ENCODE measurements around the gene ZNF783. TPM values are rescaled to one million over a fixed set of nuclear protein-coding genes. Genes with fewer than 3 reads are reported as not detected.

ZNF783 gene
- polyA plus RNA-seq, 2 of the 4 experiments (the other 2 are of a cell fraction): 7.4 to 8.0 TPM

DNA sequence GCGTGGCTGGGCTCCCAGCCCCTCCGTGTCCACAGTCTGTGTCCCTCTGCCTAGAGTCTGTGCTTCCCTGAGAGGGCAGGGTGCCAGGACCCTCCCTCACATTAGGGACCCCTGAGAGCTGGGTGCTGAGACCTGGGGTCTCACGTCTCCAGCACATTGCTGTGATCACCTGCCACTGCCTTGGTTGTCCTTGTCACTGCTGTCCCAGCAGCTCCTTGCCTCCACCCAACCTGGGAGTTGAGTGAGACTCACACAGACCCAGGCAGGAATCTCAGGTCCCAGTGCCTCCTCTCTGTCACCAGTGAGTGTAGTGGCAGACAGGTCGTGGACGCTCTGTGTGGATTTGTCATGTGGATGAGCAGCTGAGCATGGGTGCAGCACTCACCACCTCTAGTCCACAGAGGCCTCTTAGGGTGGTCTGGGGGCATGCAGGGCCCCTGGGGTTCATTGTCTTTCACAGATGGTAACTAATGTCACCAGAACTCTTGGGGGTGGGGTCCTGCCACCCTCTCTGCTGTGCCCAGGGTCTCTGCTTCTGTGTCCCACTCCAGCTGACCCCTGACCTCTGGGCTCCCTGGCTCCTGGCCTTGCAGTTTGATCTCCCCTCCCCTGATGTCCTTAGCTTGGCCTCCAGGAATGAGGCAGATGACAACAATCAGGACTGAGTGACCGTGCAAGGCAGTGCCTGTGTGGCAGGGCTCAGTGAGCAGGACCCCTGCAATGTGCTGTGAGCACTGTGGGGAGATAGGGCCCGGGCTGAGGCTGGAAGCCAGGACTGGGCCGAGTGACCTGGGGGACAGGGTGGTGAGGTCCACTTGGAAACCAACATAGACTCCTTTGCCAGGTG is 18.9 kb downstream of the ZNF783 start:
- no peak for FAIRE-seq

DNA sequence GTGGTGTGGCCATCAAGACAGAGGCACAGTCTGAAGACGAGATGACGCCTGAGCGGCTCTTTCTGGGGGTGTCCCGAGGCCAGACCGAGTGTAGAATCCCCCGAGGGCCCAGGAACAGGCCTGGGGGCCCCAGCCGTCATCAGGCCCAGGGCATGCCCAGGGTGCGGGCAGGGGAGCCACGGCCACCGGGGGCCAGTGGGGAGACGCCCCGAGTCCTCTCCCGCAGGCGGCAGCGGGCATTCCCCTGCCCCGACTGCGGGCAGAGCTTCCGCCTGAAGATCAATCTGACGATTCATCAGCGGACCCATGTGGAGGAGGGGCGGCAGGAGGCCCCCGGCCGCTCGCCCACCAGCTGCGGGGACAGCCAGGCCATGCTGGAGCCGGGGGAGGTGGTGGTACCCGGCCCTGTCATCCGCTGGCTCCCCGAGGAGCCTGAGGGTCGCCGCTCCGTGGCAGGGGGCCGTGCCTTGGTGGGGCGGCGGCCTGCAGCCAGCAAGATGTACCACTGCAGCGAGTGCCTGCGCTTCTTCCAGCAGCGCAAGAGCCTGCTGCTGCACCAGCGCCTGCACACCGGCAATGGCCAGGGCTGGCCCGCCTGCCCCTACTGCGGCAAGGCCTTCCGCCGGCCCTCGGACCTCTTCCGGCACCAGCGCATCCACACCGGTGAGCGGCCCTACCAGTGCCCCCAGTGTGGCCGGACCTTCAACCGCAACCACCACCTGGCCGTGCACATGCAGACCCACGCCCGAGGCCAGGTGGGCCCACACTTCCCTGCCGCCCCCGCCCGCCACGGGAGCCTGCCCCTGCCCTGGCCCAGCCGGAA is 19.7 kb downstream of the ZNF783 start:
- Histone ChIP-seq H3K4me1 (no peaks in the 10 kb centered on the region), H3K27ac (no peak overlapping the region), H3K4me2 (no peak overlapping the region), H3K9me3 (no peaks in the 10 kb centered on the region), H3K4me3 (no peak overlapping the region)
- ATAC-seq: no peak
- DNase-seq (ENCODE audit: low read depth in 1 of 2, low spot score in 1 of 2): no peak
- POLR2A ChIA-PET: no interaction called here
- 89% methylated on average over 35 of the region's 59 CpGs for WGBS (ENCODE audit: missing lambda C conversion rate)
- CTCF ChIA-PET: interaction anchor here (4.4 kb wide), 1 partner anchor 20 kb away, joined by 14 read pairs; the partner anchor contains the start of gene ZNF783
- TF ChIP-seq NR3C1 (IDR thresholded peaks at IDR 0.05) (no peak), SMC3 (IDR thresholded peaks at IDR 0.05) (no peak), RAD21 (conservative IDR thresholded peaks at IDR 0.05 in 1 of 2, IDR thresholded peaks at IDR 0.05 in 1 of 2) (no peak)
- no peak for FAIRE-seq

More for the DNA sequence above, 18.9 kb downstream of the ZNF783 start:
- Histone ChIP-seq H3K9me3 (no peaks in the 10 kb centered on the region), H3K27ac (no peak overlapping the region), H3K4me1 (no peaks in the 10 kb centered on the region), H3K4me3 (no peak overlapping the region), H3K4me2 (no peak overlapping the region)
- ATAC-seq: no peak
- CTCF ChIA-PET: interaction anchor here (4.4 kb wide), 1 partner anchor 19 kb away, joined by 14 read pairs; the partner anchor contains the start of gene ZNF783
- no peak for DNase-seq (ENCODE audit: low read depth in 1 of 2, low spot score in 1 of 2)
- POLR2A ChIA-PET: interaction anchor here (1.0 kb wide), 1 partner anchor 19 kb away, joined by 3 read pairs; the partner anchor contains the start of gene ZNF783
- TF ChIP-seq KDM5A (IDR thresholded peaks at IDR 0.05) (no peak), PHF8 (IDR thresholded peaks at IDR 0.05; ENCODE audit: borderline replicate concordance, low read depth) (no peak), FOXS1 (CRISPR knock-in tag; IDR thresholded peaks at IDR 0.05) (no peak), JUNB (IDR thresholded peaks at IDR 0.05) (no peak), EHMT2 (IDR thresholded peaks at IDR 0.05; ENCODE audit: low read depth) (no peak), CHD2 (IDR thresholded peaks at IDR 0.05; ENCODE audit: low read length, partially characterized antibody) (no peak), GATA3 (IDR thresholded peaks at IDR 0.05; ENCODE audit: borderline replicate concordance) (no peak), EHF (CRISPR knock-in tag; IDR thresholded peaks at IDR 0.05) (no peak)
- TF ChIP-seq, protein P1, sequence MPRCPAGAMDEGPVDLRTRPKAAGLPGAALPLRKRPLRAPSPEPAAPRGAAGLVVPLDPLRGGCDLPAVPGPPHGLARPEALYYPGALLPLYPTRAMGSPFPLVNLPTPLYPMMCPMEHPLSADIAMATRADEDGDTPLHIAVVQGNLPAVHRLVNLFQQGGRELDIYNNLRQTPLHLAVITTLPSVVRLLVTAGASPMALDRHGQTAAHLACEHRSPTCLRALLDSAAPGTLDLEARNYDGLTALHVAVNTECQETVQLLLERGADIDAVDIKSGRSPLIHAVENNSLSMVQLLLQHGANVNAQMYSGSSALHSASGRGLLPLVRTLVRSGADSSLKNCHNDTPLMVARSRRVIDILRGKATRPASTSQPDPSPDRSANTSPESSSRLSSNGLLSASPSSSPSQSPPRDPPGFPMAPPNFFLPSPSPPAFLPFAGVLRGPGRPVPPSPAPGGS (IDR thresholded peaks at IDR 0.05): no peak
- 94% methylated on average over 7 of the region's 8 CpGs for WGBS (ENCODE audit: missing lambda C conversion rate)

DNA sequence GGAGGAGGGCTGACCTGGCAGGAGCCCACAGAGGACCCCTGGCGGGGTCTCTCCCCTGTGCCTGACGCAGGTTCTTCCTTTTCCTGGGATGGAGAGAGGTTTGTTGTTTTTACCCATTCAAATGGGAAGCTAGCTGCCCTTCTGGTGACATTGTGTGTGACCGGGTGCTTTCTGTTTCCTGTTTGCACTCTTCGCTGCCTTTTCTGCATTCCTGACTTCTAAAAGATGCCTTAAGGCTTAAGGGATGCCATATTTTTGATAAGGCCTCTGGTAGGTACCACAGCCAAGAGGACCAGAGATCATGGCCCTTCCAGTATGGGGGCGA is 20.3 kb downstream of the ZNF783 start:
- no peak overlapping the region for H3K27ac ChIP-seq
- no peak overlapping the region for H3K4me3 ChIP-seq
- no peak overlapping the region for H3K4me2 ChIP-seq
- no peaks in the 10 kb centered on the region for H3K4me1 ChIP-seq
- DNase-seq (ENCODE audit: low read depth in 1 of 2, low spot score in 1 of 2): no peak
- FAIRE-seq: no peak
- no peak for ATAC-seq
- WGBS (ENCODE audit: missing lambda C conversion rate): 92% methylated on average over 5 of the region's 5 CpGs
- H3K9me3 ChIP-seq: no peaks in the 10 kb centered on the region
- TF ChIP-seq CHD2 (IDR thresholded peaks at IDR 0.05; ENCODE audit: low read length, partially characterized antibody) (no peak), KDM1A (IDR thresholded peaks at IDR 0.05; ENCODE audit: low read depth) (no peak), ZNF302 (CRISPR knock-in tag; IDR thresholded peaks at IDR 0.05) (no peak), NPAS2 (CRISPR knock-in tag; IDR thresholded peaks at IDR 0.05; ENCODE audit: borderline replicate concordance) (no peak), RNF2 (IDR thresholded peaks at IDR 0.05; ENCODE audit: borderline replicate concordance, low read depth) (no peak), POLR2A (IDR thresholded peaks at IDR 0.05; ENCODE audit: low read length) (no peak), PHF8 (IDR thresholded peaks at IDR 0.05; ENCODE audit: borderline replicate concordance, low read depth) (no peak), CBX2 (IDR thresholded peaks at IDR 0.05; ENCODE audit: borderline replicate concordance, low read depth) (no peak), GATA3 (IDR thresholded peaks at IDR 0.05; ENCODE audit: borderline replicate concordance) (no peak)
- TF ChIP-seq, protein P2, sequence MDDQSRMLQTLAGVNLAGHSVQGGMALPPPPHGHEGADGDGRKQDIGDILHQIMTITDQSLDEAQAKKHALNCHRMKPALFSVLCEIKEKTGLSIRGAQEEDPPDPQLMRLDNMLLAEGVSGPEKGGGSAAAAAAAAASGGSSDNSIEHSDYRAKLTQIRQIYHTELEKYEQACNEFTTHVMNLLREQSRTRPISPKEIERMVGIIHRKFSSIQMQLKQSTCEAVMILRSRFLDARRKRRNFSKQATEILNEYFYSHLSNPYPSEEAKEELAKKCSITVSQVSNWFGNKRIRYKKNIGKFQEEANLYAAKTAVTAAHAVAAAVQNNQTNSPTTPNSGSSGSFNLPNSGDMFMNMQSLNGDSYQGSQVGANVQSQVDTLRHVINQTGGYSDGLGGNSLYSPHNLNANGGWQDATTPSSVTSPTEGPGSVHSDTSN (IDR thresholded peaks at IDR 0.05): no peak
- TF ChIP-seq, protein P3, sequence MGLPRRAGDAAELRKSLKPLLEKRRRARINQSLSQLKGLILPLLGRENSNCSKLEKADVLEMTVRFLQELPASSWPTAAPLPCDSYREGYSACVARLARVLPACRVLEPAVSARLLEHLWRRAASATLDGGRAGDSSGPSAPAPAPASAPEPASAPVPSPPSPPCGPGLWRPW (IDR thresholded peaks at IDR 0.05): no peak
- TF ChIP-seq, protein P4, sequence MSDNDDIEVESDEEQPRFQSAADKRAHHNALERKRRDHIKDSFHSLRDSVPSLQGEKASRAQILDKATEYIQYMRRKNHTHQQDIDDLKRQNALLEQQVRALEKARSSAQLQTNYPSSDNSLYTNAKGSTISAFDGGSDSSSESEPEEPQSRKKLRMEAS (IDR thresholded peaks at IDR 0.05): no peak
- POLR2A ChIA-PET: no interaction called here
- CTCF ChIA-PET: no interaction called here
